K562 (cell line): ENCODE measurements around the gene BEST1. TPM values are rescaled to one million over a fixed set of nuclear protein-coding genes. Genes with fewer than 3 reads are reported as not detected.
A peak's percentile ranks its signal among the peaks of the same experiment; 100 is the strongest.

Experiments
- ARID2 ChIP-seq: fragments of 450-650 bp; IDR thresholded peaks from 2 replicates; pipeline ENCODE4 v1.6.1; 2017; ENCODE audit warnings: antibody characterized with exemption, mild to moderate bottlenecking
- ATF2 ChIP-seq: sonication (generic); formaldehyde crosslinking; IDR thresholded peaks from 2 replicates; pipeline ENCODE4 v1.8.1; 2022; ENCODE audit warnings: missing genetic modification reagents
- ELK1 ChIP-seq: sonication (generic); formaldehyde crosslinking; IDR thresholded peaks from 2 replicates; pipeline ENCODE4 v1.8.1; 2022; ENCODE audit warnings: missing genetic modification reagents
- HDAC6 ChIP-seq: IDR thresholded peaks from 2 replicates; pipeline ENCODE4 v1.6.1; 2012; ENCODE audit warnings: low read depth, mild to moderate bottlenecking, control low read depth, inconsistent platforms, low read length, moderate library complexity
- NFIC ChIP-seq: fragments of 450-650 bp; IDR thresholded peaks from 2 replicates; pipeline ENCODE4 v1.6.1; 2017; ENCODE audit warnings: mild to moderate bottlenecking, inconsistent platforms
- PCBP1 ChIP-seq: fragments of 200-400 bp; formaldehyde crosslinking; IDR thresholded peaks from 2 replicates; pipeline ENCODE4 v1.6.1; 2018; ENCODE audit warnings: mild to moderate bottlenecking, low read depth, low read length; ENCODE audit not compliant: poor library complexity, severe bottlenecking
- TOE1 ChIP-seq, 2 experiments: fragments of 450-650 bp in 1 of 2; sonication (generic) in 1 of 2; formaldehyde crosslinking in 1 of 2; IDR thresholded peaks; 2 replicates each; pipeline versions ENCODE4 v1.7.1 to v1.8.0; 2016 to 2022; ENCODE audit warnings: borderline replicate concordance in 2 of 2, mild to moderate bottlenecking in 2 of 2, antibody characterized with exemption in 1 of 2, inconsistent platforms in 1 of 2, low read depth in 1 of 2, missing genetic modification reagents in 1 of 2, moderate library complexity in 1 of 2
- U2AF1 ChIP-seq: fragments of 200-400 bp; formaldehyde crosslinking; optimal IDR thresholded peaks from 2 replicates; pipeline ENCODE3; 2017; ENCODE audit warnings: mild to moderate bottlenecking, low read depth, low read length, moderate library complexity
- ZBTB1 ChIP-seq: sonication (generic); formaldehyde crosslinking; IDR thresholded peaks from 2 replicates; pipeline ENCODE4 v1.8.1; 2023; ENCODE audit warnings: missing genetic modification reagents, low read depth, mild to moderate bottlenecking, borderline replicate concordance
- ZNF282 ChIP-seq: sonication (generic); formaldehyde crosslinking; IDR thresholded peaks from 2 replicates; pipeline ENCODE4 v1.8.1; 2023; ENCODE audit warnings: missing genetic modification reagents
- ZNF75A ChIP-seq: fragments of 450-650 bp; formaldehyde crosslinking; IDR thresholded peaks from 2 replicates; pipeline ENCODE4 v1.4.0; 2020; ENCODE audit warnings: mild to moderate bottlenecking
- polyA plus RNA-seq, 8 experiments: library from polyadenylated mRNA; depleted of rRNA in 4 of 8; stranded (reverse) in 5 of 8; unstranded in 3 of 8; fragments of >200 nt; fragmentation: Nextera tagmentation in 2 of 8; fragmentation: Illumina TruSeq in 1 of 8; extraction: Ambion mirVana in 2 of 8; extraction: Trizol in 1 of 8; gene quantifications; 2 replicates each; pipeline versions ENCODE4 v1.2.1 to v1.2.3, GENCODE V29; 2011 to 2014; ENCODE audit warnings: inconsistent platforms in 1 of 8, missing spikeins in 1 of 8
- total RNA-seq, 7 experiments: library from RNA; depleted of rRNA in 6 of 7; stranded (reverse); fragments of >200 nt in 6 of 7; fragmentation: Illumina TruSeq in 2 of 7; extraction: Trizol in 2 of 7; gene quantifications; 2 replicates each; pipeline versions ENCODE4 v1.2.1 to v1.2.3, GENCODE V29; 2011 to 2021; ENCODE audit warnings: low replicate concordance in 1 of 7
- TF ChIP-seq, protein P1 (sequence below): fragments of 250-450 bp; sonication (Bioruptor Pico); IDR thresholded peaks from 2 replicates; pipeline ENCODE4 v1.5.0; 2022; ENCODE audit warnings: mild to moderate bottlenecking
- TF ChIP-seq, protein P2 (sequence below), 2 experiments: IDR thresholded peaks in 1 of 2; conservative IDR thresholded peaks in 1 of 2; 2 replicates each; pipeline ENCODE4 v1.6.1; 2016; ENCODE audit warnings: low read depth in 2 of 2, mild to moderate bottlenecking in 1 of 2, missing compliant biosample characterization in 1 of 2, missing genetic modification characterization in 1 of 2, moderate library complexity in 1 of 2
- TF ChIP-seq, protein P3 (sequence below): sonication (generic); formaldehyde crosslinking; IDR thresholded peaks from 2 replicates; pipeline ENCODE4 v1.8.0; 2022; ENCODE audit warnings: missing genetic modification reagents, mild to moderate bottlenecking, borderline replicate concordance

Gene BEST1
- total and polyA plus RNA-seq, 9 of the 15 experiments (the other 6 are each of a cell fraction or from before 2014, with no cell fraction given) = 0.07 to 1.3 (median 0.40) TPM

- TF ChIP-seq, protein P1, sequence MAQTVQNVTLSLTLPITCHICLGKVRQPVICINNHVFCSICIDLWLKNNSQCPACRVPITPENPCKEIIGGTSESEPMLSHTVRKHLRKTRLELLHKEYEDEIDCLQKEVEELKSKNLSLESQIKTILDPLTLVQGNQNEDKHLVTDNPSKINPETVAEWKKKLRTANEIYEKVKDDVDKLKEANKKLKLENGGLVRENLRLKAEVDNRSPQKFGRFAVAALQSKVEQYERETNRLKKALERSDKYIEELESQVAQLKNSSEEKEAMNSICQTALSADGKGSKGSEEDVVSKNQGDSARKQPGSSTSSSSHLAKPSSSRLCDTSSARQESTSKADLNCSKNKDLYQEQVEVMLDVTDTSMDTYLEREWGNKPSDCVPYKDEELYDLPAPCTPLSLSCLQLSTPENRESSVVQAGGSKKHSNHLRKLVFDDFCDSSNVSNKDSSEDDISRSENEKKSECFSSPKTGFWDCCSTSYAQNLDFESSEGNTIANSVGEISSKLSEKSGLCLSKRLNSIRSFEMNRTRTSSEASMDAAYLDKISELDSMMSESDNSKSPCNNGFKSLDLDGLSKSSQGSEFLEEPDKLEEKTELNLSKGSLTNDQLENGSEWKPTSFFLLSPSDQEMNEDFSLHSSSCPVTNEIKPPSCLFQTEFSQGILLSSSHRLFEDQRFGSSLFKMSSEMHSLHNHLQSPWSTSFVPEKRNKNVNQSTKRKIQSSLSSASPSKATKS (CRISPR knock-in tag) = no peak
- TF ChIP-seq, protein P2, sequence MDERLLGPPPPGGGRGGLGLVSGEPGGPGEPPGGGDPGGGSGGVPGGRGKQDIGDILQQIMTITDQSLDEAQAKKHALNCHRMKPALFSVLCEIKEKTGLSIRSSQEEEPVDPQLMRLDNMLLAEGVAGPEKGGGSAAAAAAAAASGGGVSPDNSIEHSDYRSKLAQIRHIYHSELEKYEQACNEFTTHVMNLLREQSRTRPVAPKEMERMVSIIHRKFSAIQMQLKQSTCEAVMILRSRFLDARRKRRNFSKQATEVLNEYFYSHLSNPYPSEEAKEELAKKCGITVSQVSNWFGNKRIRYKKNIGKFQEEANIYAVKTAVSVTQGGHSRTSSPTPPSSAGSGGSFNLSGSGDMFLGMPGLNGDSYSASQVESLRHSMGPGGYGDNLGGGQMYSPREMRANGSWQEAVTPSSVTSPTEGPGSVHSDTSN (CRISPR knock-in tag; IDR thresholded peaks at IDR 0.05; ENCODE audit: low read depth) = no peak
- TF ChIP-seq, protein P2 (tag; conservative IDR thresholded peaks at IDR 0.05; ENCODE audit: low read depth) = no peak
- TF ChIP-seq U2AF1 (no peak), ZBTB1 (CRISPR knock-in tag) (no peak), PCBP1 (no peak), ELK1 (CRISPR knock-in tag) (no peak), HDAC6 (no peak), TOE1 (IDR thresholded peaks at IDR 0.05; ENCODE audit: borderline replicate concordance) (0 out of 2 replicates have a peak, but pooled peaks have one; percentile 58), TOE1 (CRISPR knock-in tag; IDR thresholded peaks at IDR 0.05; ENCODE audit: borderline replicate concordance, low read depth) (no peak), ATF2 (CRISPR knock-in tag) (no peak), ZNF282 (CRISPR knock-in tag) (no peak), ARID2 (peak; percentile 96), NFIC (peak; percentile 79), ZNF75A (CRISPR knock-in tag) (no peak)
- TF ChIP-seq, protein P3, sequence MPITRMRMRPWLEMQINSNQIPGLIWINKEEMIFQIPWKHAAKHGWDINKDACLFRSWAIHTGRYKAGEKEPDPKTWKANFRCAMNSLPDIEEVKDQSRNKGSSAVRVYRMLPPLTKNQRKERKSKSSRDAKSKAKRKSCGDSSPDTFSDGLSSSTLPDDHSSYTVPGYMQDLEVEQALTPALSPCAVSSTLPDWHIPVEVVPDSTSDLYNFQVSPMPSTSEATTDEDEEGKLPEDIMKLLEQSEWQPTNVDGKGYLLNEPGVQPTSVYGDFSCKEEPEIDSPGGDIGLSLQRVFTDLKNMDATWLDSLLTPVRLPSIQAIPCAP (CRISPR knock-in tag) = no peak
Observed at GRCh38 chr11:61947486-61948210, 2.5 kb upstream of the BEST1 start (continued).
